CD4-positive, alpha-beta memory T cell (primary cell): ENCODE data around the gene ZNF655. TPM values are rescaled to one million over a fixed set of nuclear protein-coding genes. Genes with fewer than 3 reads are reported as not detected.

Source experiments
- polyA plus RNA-seq, 2 donors: library from polyadenylated mRNA; unstranded; fragments of 300-500 nt; fragmentation: Illumina TruSeq; gene quantifications; one replicate each; pipeline ENCODE4 v1.2.3, GENCODE V29; 2021
- total RNA-seq, 2 experiments: library from RNA; stranded (reverse); gene quantifications; one replicate each; pipeline ENCODE4 v1.2.3, GENCODE V29; 2021

Gene ZNF655
- total and polyA plus RNA-seq, 4 experiments from 2014 or later = 66.8 to 150 (median 105) TPM

Other genes with a start within 250 kb of the ZNF655 start
- gene ARPC1A, start 232.7 kb upstream of the ZNF655 start, total RNA-seq = 10 to 100 TPM; 46.2 to 51.5 TPM
- 10 to 100 TPM; 49.1 to 64.2 TPM for gene ARPC1A, start 232.7 kb upstream of the ZNF655 start, polyA plus RNA-seq
- 100 to 1,000 TPM; 188 to 191 TPM for gene ARPC1B, start 183.9 kb upstream of the ZNF655 start, total RNA-seq
- 100 to 1,000 TPM; 862 to 906 TPM for gene ARPC1B, start 183.9 kb upstream of the ZNF655 start, polyA plus RNA-seq
- gene PDAP1, start 150.0 kb upstream of the ZNF655 start, total RNA-seq = 10 to 100 TPM; 66.0 to 67.0 TPM
- 10 to 100 TPM; 21.5 to 27.7 TPM for gene PDAP1, start 150.0 kb upstream of the ZNF655 start, polyA plus RNA-seq
- gene BUD31, start 149.7 kb upstream of the ZNF655 start, total RNA-seq = 10 to 100 TPM; 60.0 to 61.3 TPM
- gene BUD31, start 149.7 kb upstream of the ZNF655 start, polyA plus RNA-seq = 100 to 1,000 TPM; 163 to 175 TPM
- gene PTCD1, start 119.8 kb upstream of the ZNF655 start, total RNA-seq = 1 to 10 TPM; 7.4 to 7.7 TPM
- gene PTCD1, start 119.8 kb upstream of the ZNF655 start, polyA plus RNA-seq = 1 to 10 TPM in 1 of 2 donors, under 1 TPM in 1; 1.00 to 4.0 TPM
- gene CPSF4, start 119.7 kb upstream of the ZNF655 start, total RNA-seq = 10 to 100 TPM; 49.2 to 54.7 TPM
- 10 to 100 TPM; 21.9 to 26.8 TPM for gene CPSF4, start 119.7 kb upstream of the ZNF655 start, polyA plus RNA-seq
- gene ATP5MF, start 92.5 kb upstream of the ZNF655 start, total RNA-seq = 100 to 1,000 TPM; 155 to 160 TPM
- 100 to 1,000 TPM; 371 to 438 TPM for gene ATP5MF, start 92.5 kb upstream of the ZNF655 start, polyA plus RNA-seq
- 10 to 100 TPM; 20.8 to 21.2 TPM for gene ZNF789, start 85.8 kb upstream of the ZNF655 start, total RNA-seq
- 1 to 10 TPM; 7.6 to 8.2 TPM for gene ZNF789, start 85.8 kb upstream of the ZNF655 start, polyA plus RNA-seq
- gene ZNF394, start 58.4 kb upstream of the ZNF655 start, total RNA-seq = 10 to 100 TPM; 85.7 to 88.6 TPM
- 10 to 100 TPM; 64.5 to 85.6 TPM for gene ZNF394, start 58.4 kb upstream of the ZNF655 start, polyA plus RNA-seq
- gene ZKSCAN5, start 54.0 kb upstream of the ZNF655 start, total RNA-seq = 1 to 10 TPM; 8.8 to 9.3 TPM
- 1 to 10 TPM; 2.5 to 7.0 TPM for gene ZKSCAN5, start 54.0 kb upstream of the ZNF655 start, polyA plus RNA-seq
- gene FAM200A, start 6.5 kb upstream of the ZNF655 start, total RNA-seq = 10 to 100 TPM; 12.9 to 13.0 TPM
- gene FAM200A, start 6.5 kb upstream of the ZNF655 start, polyA plus RNA-seq = 1 to 10 TPM; 1.6 to 5.9 TPM
- gene TMEM225B, start 39.6 kb downstream of the ZNF655 start, total RNA-seq = 1 to 10 TPM; 1.0 to 1.1 TPM
- gene TMEM225B, start 39.6 kb downstream of the ZNF655 start, polyA plus RNA-seq = under 1 TPM; 0.61 to 0.98 TPM
- 10 to 100 TPM; 40.4 to 43.1 TPM for gene ZSCAN25, start 58.3 kb downstream of the ZNF655 start, total RNA-seq
- gene ZSCAN25, start 58.3 kb downstream of the ZNF655 start, polyA plus RNA-seq = 10 to 100 TPM; 10.2 to 18.3 TPM
- gene CYP3A5, start 121.4 kb downstream of the ZNF655 start, total RNA-seq = not detected
- under 1 TPM; 0.19 to 0.45 TPM for gene CYP3A5, start 121.4 kb downstream of the ZNF655 start, polyA plus RNA-seq
- not detected for gene CYP3A7, start 176.6 kb downstream of the ZNF655 start, total RNA-seq
- gene CYP3A7, start 176.6 kb downstream of the ZNF655 start, polyA plus RNA-seq = under 1 TPM in 1 of 2 donors, not detected in 1; 0.07 TPM
- not detected for gene CYP3A4, start 225.5 kb downstream of the ZNF655 start, total RNA-seq
- gene CYP3A4, start 225.5 kb downstream of the ZNF655 start, polyA plus RNA-seq = not detected